Thyroid gland (tissue), 4 donors: ENCODE data around the gene TECPR2. TPM values are rescaled to one million over a fixed set of nuclear protein-coding genes. Genes with fewer than 3 reads are reported as not detected.

ENCODE experiments used
- DNase-seq, 2 donors: peaks; one replicate each; pipeline ENCODE4 v3.0.0-alpha.2; 2019
- H3K27ac ChIP-seq, 3 donors: fragments of 200-600 bp; sonication (generic); 1 replicate in 2 of 3; 2 replicates in 1 of 3; pipeline ENCODE4 v1.5.1; 2016 to 2019; ENCODE audit warnings: mild to moderate bottlenecking in 1 of 3, moderate library complexity in 1 of 3
- H3K27me3 ChIP-seq: fragments of 200-600 bp; sonication (generic); one replicate; pipeline ENCODE4 v1.5.1; 2019
- H3K36me3 ChIP-seq, 2 donors: fragments of 200-600 bp; sonication (generic); one replicate each; pipeline ENCODE4 v1.5.1; 2016 to 2019
- H3K4me1 ChIP-seq, 2 donors: fragments of 200-600 bp; sonication (generic); one replicate each; pipeline ENCODE4 v1.5.1; 2017 to 2019
- H3K4me3 ChIP-seq, 3 donors: fragments of 200-600 bp; sonication (generic); replicated peaks in 1 of 3; 1 replicate in 2 of 3; 2 replicates in 1 of 3; pipeline ENCODE4 v1.5.1; 2016; ENCODE audit warnings: mild to moderate bottlenecking in 1 of 3
- H3K9me3 ChIP-seq: fragments of 200-600 bp; sonication (generic); one replicate; pipeline ENCODE4 v1.5.1; 2017
- POLR2A ChIP-seq, 2 donors: fragments of 450-650 bp; IDR thresholded peaks; one replicate each; pipeline ENCODE4 v1.6.1; 2017; ENCODE audit warnings: antibody characterized with exemption in 2 of 2, mild to moderate bottlenecking in 2 of 2, moderate library complexity in 1 of 2
- WGBS, 2 donors: methylation state at CpG; one replicate each; pipeline ENCODE4 v1.1.5; 2017; 5-methylcytosine and 5-hydroxymethylcytosine counted together
- intact Hi-C: fragments of 100-400 bp; cut with DNase I; formaldehyde crosslinking; loops from one replicate; pipeline ENCODE4 v1.15.1; 2023
- total RNA-seq, 4 donors: library from RNA; depleted of rRNA; stranded (reverse); fragments of >200 nt; gene quantifications; one replicate each; pipeline ENCODE4 v1.2.3, GENCODE V29; 2016
- TF ChIP-seq, protein P1 (sequence below), 6 experiments: fragments of 200-600 bp in 3 of 6; fragments of 450-650 bp in 3 of 6; sonication (generic) in 3 of 6; IDR thresholded peaks; one replicate each; pipeline ENCODE4 v1.5.1; 2016 to 2019; ENCODE audit warnings: antibody characterized with exemption in 6 of 6, mild to moderate bottlenecking in 2 of 6, inconsistent platforms in 1 of 6, moderate library complexity in 1 of 6

Gene TECPR2
- total RNA-seq, 4 donors from 2014 or later = 11.8 to 23.8 (median 19.0) TPM

DNA sequence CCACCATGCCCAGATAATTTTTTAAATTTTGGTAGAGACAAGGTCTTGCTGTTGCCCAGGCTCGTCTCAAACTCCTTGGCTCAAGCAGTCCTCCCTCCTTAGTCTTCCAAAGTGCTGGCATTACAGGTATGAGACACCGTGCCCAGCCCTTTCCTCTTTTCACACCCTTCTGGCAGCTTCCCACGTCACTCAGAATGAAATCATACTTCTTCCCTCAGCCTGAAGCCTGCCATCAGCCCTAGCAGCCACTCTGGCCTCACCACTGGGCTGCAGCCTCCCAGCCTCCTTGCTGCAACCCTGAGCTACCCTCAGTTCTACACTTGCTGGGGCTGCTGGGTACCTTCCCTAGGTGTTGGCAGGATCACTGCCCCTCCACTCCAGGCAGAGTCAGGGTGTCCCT is 128.6 kb downstream of the TECPR2 start:
- Histone ChIP-seq H3K36me3 (no peaks in the 10 kb centered on the region), H3K27me3 (no peaks in the 10 kb centered on the region), H3K9me3 (no peaks in the 10 kb centered on the region), H3K4me1 (no peaks in the 10 kb centered on the region), H3K27ac (no peak overlapping the region), H3K4me3 (no peak overlapping the region)
- intact Hi-C loops = no loop called here
- TF ChIP-seq, protein P1, sequence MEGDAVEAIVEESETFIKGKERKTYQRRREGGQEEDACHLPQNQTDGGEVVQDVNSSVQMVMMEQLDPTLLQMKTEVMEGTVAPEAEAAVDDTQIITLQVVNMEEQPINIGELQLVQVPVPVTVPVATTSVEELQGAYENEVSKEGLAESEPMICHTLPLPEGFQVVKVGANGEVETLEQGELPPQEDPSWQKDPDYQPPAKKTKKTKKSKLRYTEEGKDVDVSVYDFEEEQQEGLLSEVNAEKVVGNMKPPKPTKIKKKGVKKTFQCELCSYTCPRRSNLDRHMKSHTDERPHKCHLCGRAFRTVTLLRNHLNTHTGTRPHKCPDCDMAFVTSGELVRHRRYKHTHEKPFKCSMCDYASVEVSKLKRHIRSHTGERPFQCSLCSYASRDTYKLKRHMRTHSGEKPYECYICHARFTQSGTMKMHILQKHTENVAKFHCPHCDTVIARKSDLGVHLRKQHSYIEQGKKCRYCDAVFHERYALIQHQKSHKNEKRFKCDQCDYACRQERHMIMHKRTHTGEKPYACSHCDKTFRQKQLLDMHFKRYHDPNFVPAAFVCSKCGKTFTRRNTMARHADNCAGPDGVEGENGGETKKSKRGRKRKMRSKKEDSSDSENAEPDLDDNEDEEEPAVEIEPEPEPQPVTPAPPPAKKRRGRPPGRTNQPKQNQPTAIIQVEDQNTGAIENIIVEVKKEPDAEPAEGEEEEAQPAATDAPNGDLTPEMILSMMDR (IDR thresholded peaks at IDR 0.05) = no peak
- no peak for TF ChIP-seq POLR2A (IDR thresholded peaks at IDR 0.05)
- 84 to 98% methylated on average over 3 of the region's 3 CpGs for WGBS, 2 donors
- DNase-seq = no peak

DNA sequence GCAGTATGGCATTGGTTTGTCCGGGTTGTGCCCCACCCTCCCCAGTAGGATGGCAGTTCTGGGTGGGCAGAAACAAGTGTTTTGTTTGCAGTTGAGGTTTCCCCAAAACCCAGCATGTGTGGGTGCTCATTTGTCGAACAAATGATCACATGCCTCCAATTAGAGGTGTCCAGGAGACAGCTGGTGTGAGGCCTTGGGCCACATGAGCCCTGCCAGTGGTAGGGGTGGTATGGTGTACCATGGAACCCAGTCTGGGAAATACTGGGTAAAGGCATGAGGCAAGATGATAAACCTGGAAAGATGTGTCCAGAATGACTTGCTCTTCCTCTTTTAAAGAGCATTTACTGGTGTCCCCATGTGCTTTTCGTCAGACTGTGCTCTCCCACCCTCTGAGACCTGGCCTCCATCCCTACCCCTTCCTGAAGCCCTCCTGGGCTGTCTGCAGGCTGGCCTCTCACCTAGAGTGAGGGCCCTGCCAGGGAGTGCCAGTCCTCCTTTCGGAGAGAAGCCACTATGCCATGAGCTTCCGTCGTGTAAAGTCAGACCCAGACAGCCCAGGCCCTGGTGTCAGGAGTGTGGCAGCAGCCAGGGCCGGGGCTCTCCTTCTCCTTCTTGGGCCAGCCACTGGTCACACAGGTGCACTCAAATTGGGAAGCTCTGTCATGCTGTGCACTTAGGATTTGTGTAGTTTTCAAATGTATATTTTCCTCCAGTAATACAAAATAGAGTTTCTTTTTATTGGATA is 129.2 kb downstream of the TECPR2 start:
- WGBS, 2 donors = 91 to 96% methylated on average over 6 to 7 of the region's 7 CpGs

DNA sequence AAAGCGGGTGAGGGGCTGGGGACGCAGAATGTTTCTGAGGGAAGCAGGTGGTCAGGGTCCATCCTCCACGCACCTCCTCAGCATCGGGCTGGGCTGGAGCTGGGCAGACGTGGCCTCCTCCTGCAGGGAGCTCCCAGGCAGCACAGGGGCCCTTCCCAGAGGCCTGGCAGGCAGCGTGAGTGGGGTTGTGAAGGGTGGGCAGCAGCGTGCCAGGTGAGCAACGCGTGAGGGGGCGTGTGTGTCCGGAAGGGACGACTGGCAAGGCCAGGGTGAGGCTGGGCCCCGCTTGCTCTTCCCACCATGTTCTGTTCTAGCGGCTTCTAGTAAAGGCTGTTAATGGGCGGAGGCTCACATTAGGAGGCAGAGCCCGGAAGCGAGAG is 129.8 kb downstream of the TECPR2 start:
- TF ChIP-seq POLR2A (IDR thresholded peaks at IDR 0.05) = no peak
- TF ChIP-seq, protein P1 (IDR thresholded peaks at IDR 0.05) = no peak
- no peaks in the 10 kb centered on the region for H3K4me1 ChIP-seq
- no peak overlapping the region for H3K4me3 ChIP-seq
- H3K27ac ChIP-seq = no peak overlapping the region
- intact Hi-C loops = no loop called here
- no peaks in the 10 kb centered on the region for H3K36me3 ChIP-seq
- no peaks in the 10 kb centered on the region for H3K27me3 ChIP-seq
- no peak for DNase-seq
- no peaks in the 10 kb centered on the region for H3K9me3 ChIP-seq
- WGBS, 2 donors = 93 to 94% methylated on average over 17 of the region's 17 CpGs

More for the DNA sequence above, 129.2 kb downstream of the TECPR2 start:
- Histone ChIP-seq H3K4me1 (no peaks in the 10 kb centered on the region), H3K27ac (no peak overlapping the region), H3K4me3 (no peak overlapping the region), H3K27me3 (no peaks in the 10 kb centered on the region), H3K36me3 (no peaks in the 10 kb centered on the region), H3K9me3 (no peaks in the 10 kb centered on the region)
- DNase-seq = no peak
- no peak for TF ChIP-seq POLR2A (IDR thresholded peaks at IDR 0.05)
- TF ChIP-seq, protein P1 (IDR thresholded peaks at IDR 0.05) = no peak
- intact Hi-C loops = no loop called here

DNA sequence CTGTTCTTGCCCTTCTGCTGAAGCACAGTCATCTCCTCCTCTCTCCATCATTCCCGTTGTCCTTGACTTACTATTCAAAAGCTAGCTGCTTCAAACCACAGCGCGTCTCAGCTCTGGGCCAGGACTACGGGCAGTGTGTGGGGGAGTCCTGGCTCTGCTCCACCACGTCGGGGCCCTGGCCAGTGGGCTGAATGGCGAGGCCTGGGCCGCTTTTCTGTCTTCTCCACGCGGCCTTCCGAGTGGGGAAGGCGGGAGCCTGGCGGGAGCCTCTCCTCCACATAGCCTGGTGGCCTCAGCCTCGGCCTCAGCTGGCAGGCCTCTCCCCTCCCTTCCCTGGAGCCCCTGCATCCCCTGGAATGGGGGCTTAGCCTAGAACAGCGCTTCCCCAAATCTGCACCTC is 130.4 kb downstream of the TECPR2 start:
- no peak for DNase-seq
- H3K36me3 ChIP-seq = peaks cover 0 to under 1% of the 10 kb centered on the region in 2 donors
- no peak overlapping the region for H3K27ac ChIP-seq
- no peaks in the 10 kb centered on the region for H3K9me3 ChIP-seq
- WGBS, 2 donors = 91 to 93% methylated on average over 14 to 15 of the region's 15 CpGs
- H3K4me3 ChIP-seq = no peak overlapping the region
- H3K27me3 ChIP-seq = no peaks in the 10 kb centered on the region
- TF ChIP-seq, protein P1 (IDR thresholded peaks at IDR 0.05) = no peak
- TF ChIP-seq POLR2A (IDR thresholded peaks at IDR 0.05) = no peak
- intact Hi-C loops = no loop called here
- no peaks in the 10 kb centered on the region for H3K4me1 ChIP-seq

DNA sequence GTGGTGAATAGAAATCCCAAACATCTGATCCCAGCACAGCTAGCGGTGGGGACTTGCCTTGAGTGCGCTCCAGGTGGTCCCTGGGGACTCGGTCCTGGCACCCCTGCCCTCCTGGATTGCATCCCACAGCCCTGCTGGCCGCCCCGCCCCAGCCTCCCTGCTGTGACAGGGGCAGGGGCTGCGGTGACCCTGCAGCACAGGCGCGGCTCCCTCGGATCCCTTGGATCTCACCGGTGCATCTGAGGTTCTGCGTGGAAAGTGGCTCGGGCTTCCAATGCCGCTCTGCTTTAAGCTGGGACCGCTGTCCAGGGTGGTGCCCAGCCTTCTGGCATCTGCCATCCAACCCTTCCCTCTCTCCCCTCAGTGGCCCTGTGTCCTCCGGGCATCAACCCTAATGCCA is 130.8 kb downstream of the TECPR2 start:
- H3K4me3 ChIP-seq = no peak overlapping the region
- H3K9me3 ChIP-seq = no peaks in the 10 kb centered on the region
- 94 to 97% methylated on average over 14 to 15 of the region's 15 CpGs for WGBS, 2 donors
- no peak for DNase-seq
- H3K4me1 ChIP-seq = no peaks in the 10 kb centered on the region
- TF ChIP-seq POLR2A (IDR thresholded peaks at IDR 0.05) = no peak
- TF ChIP-seq, protein P1 (IDR thresholded peaks at IDR 0.05) = no peak
- H3K27ac ChIP-seq = no peak overlapping the region
- intact Hi-C loops = no loop called here
- H3K27me3 ChIP-seq = no peaks in the 10 kb centered on the region
- peaks cover 0 to 6% of the 10 kb centered on the region in 2 donors for H3K36me3 ChIP-seq
